ENCODE measurements around the gene PRICKLE2.

The PRICKLE2 gene

GRCh38 chr3:64125561-64125960 lies 99.7 kb downstream of the PRICKLE2 start:
- no peak for DNase-seq

- no peak for DNase-seq
Measured at GRCh38 chr3:64123931-64124330, 101.3 kb downstream of the PRICKLE2 start.

- DNase-seq = no peak
Measured at GRCh38 chr3:64122476-64122875, 102.8 kb downstream of the PRICKLE2 start.

- no peak for DNase-seq
Measured at GRCh38 chr3:64121750-64122311, 103.4 kb downstream of the PRICKLE2 start.

GRCh38 chr3:64120876-64121275 lies 104.4 kb downstream of the PRICKLE2 start:
- peak; percentile 4 for DNase-seq

- DNase-seq = no peak
Measured at GRCh38 chr3:64117483-64117882, 107.8 kb downstream of the PRICKLE2 start.

- DNase-seq = no peak
Measured at GRCh38 chr3:64114651-64115050, 110.6 kb downstream of the PRICKLE2 start.

GRCh38 chr3:64111872-64112271 lies 113.4 kb downstream of the PRICKLE2 start:
- DNase-seq = peak; percentile 12

GRCh38 chr3:64111083-64111482 lies 114.2 kb downstream of the PRICKLE2 start:
- DNase-seq = no peak

GRCh38 chr3:64110071-64110470 lies 115.2 kb downstream of the PRICKLE2 start:
- peak; percentile 91 for DNase-seq

GRCh38 chr3:64109438-64109837 lies 115.8 kb downstream of the PRICKLE2 start:
- DNase-seq = peak; percentile 90

- no peak for DNase-seq
Measured at GRCh38 chr3:64108784-64109317, 116.4 kb downstream of the PRICKLE2 start.

- DNase-seq = peak; percentile 21
Measured at GRCh38 chr3:64108231-64108630, 117.0 kb downstream of the PRICKLE2 start.

- DNase-seq = no peak
Measured at GRCh38 chr3:64107190-64107589, 118.1 kb downstream of the PRICKLE2 start.

GRCh38 chr3:64105816-64106215 lies 119.5 kb downstream of the PRICKLE2 start:
- no peak for DNase-seq

GRCh38 chr3:64104691-64105111 lies 120.6 kb downstream of the PRICKLE2 start:
- DNase-seq = no peak

- DNase-seq = no peak
Measured at GRCh38 chr3:64104006-64104405, 121.3 kb downstream of the PRICKLE2 start.

- no peak for DNase-seq
Measured at GRCh38 chr3:64103131-64103530, 122.1 kb downstream of the PRICKLE2 start.

- no peak for DNase-seq
Measured at GRCh38 chr3:64102147-64102546, 123.1 kb downstream of the PRICKLE2 start.

- no peak for DNase-seq
Measured at GRCh38 chr3:64099316-64099715, 126.0 kb downstream of the PRICKLE2 start.

- no peak for DNase-seq
Measured at GRCh38 chr3:64098670-64099069, 126.6 kb downstream of the PRICKLE2 start.

- DNase-seq = peak; percentile 37
Measured at GRCh38 chr3:64097920-64098319, 127.3 kb downstream of the PRICKLE2 start.

- DNase-seq = no peak
Measured at GRCh38 chr3:64095802-64096201, 129.5 kb downstream of the PRICKLE2 start.

- no peak for DNase-seq
Measured at GRCh38 chr3:64094713-64095079, 130.6 kb downstream of the PRICKLE2 start.

All from NCI-H69 (cell line).